GM11168 (cell line): ENCODE measurements around the gene PLXNA4.
"Not testable (repeated sequence)": the region's sequence is repeated elsewhere in the genome, so short reads cannot be mapped to it uniquely, and the experiment has no call there.

Experiments used
- in situ Hi-C: fragments of 300-500 bp; cut with MboI; formaldehyde crosslinking; loops from one replicate; pipeline ENCODE4 v1.12.0; 2022; ENCODE audit warnings: low sequenced_read_pairs; ENCODE audit not compliant: unreplicated experiment

The PLXNA4 gene

GRCh38 chr7:132575982-132576720 lies at the start of gene PLXNA4:
Gene PLXNA4 (minus strand): TSS chr7:132576470. CDS start chr7:132508693, 67,777 bp downstream.
- in situ Hi-C loops: loop anchor here (10.0 kb wide), 1 partner anchor 271 kb away; no protein-coding TSS in a partner anchor

GRCh38 chr7:132625651-132626050 lies 49.4 kb upstream of the PLXNA4 start:
- in situ Hi-C loops: no loop called here

- in situ Hi-C loops: no loop called here
Observed at GRCh38 chr7:132622081-132622480, 45.8 kb upstream of the PLXNA4 start.

- in situ Hi-C loops: no loop called here
Observed at GRCh38 chr7:132619967-132620366, 43.7 kb upstream of the PLXNA4 start.

- in situ Hi-C loops: no loop called here
Observed at GRCh38 chr7:132618956-132619305, 42.7 kb upstream of the PLXNA4 start.

GRCh38 chr7:132618271-132618955 lies 42.1 kb upstream of the PLXNA4 start:
- in situ Hi-C loops: no loop called here

- in situ Hi-C loops: no loop called here
Observed at GRCh38 chr7:132614428-132615318, 38.4 kb upstream of the PLXNA4 start.

- in situ Hi-C loops: no loop called here
Observed at GRCh38 chr7:132613737-132614136, 37.5 kb upstream of the PLXNA4 start.

- in situ Hi-C loops: no loop called here
Observed at GRCh38 chr7:132610995-132611394, 34.7 kb upstream of the PLXNA4 start.

GRCh38 chr7:132609906-132610520 lies 33.7 kb upstream of the PLXNA4 start:
- in situ Hi-C loops: no loop called here

- in situ Hi-C loops: no loop called here
Observed at GRCh38 chr7:132609222-132609621, 33.0 kb upstream of the PLXNA4 start.

GRCh38 chr7:132608523-132608922 lies 32.3 kb upstream of the PLXNA4 start:
- in situ Hi-C loops: no loop called here

GRCh38 chr7:132607656-132608055 lies 31.4 kb upstream of the PLXNA4 start:
- in situ Hi-C loops: no loop called here

- in situ Hi-C loops: no loop called here
Observed at GRCh38 chr7:132604121-132604520, 27.9 kb upstream of the PLXNA4 start.

GRCh38 chr7:132603220-132603833 lies 27.1 kb upstream of the PLXNA4 start:
- in situ Hi-C loops: no loop called here

GRCh38 chr7:132601783-132602182 lies 25.5 kb upstream of the PLXNA4 start:
- in situ Hi-C loops: no loop called here

GRCh38 chr7:132596588-132596987 lies 20.3 kb upstream of the PLXNA4 start:
- in situ Hi-C loops: no loop called here

- in situ Hi-C loops: not testable (repeated sequence)
Observed at GRCh38 chr7:132594741-132595140, 18.5 kb upstream of the PLXNA4 start.

- in situ Hi-C loops: no loop called here
Observed at GRCh38 chr7:132592936-132593335, 16.7 kb upstream of the PLXNA4 start.
